GM18517 (cell line): Measurements from ENCODE around the gene OR4X2.
"Not testable (repeated sequence)": the region's sequence is repeated elsewhere in the genome, so short reads cannot be mapped to it uniquely, and the experiment has no call there.

Experiments
- ATAC-seq: cut with Tn5 transposase; IDR thresholded peaks from one replicate; pipeline ENCODE4 v1.9.1; 2021; ENCODE audit warnings: mild to moderate bottlenecking, moderate library complexity; ENCODE audit not compliant: unreplicated experiment

The OR4X2 gene, protein sequence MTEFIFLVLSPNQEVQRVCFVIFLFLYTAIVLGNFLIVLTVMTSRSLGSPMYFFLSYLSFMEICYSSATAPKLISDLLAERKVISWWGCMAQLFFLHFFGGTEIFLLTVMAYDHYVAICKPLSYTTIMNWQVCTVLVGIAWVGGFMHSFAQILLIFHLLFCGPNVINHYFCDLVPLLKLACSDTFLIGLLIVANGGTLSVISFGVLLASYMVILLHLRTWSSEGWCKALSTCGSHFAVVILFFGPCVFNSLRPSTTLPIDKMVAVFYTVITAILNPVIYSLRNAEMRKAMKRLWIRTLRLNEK

DNA sequence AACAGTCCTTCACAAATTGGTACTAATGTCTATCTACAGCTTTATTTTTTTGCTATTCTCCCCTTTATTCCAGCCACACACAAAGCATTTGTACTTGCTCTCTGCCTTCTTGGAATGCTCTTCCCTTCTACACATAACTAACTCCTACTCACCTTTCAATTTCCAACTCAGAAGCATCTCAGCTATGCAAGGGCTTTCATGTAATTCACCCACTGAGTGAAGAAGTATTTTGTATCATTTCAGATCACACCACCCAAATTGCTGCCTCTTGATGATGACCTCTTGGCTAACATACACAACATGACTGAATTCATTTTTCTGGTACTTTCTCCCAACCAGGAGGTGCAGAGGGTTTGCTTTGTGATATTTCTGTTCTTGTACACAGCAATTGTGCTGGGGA lies at the start of gene OR4X2:
Gene OR4X2 (plus strand): TSS at position 301 of the 400 bp plus-strand sequence. CDS start 0 bp downstream, at position 301.
- no peak for ATAC-seq

DNA sequence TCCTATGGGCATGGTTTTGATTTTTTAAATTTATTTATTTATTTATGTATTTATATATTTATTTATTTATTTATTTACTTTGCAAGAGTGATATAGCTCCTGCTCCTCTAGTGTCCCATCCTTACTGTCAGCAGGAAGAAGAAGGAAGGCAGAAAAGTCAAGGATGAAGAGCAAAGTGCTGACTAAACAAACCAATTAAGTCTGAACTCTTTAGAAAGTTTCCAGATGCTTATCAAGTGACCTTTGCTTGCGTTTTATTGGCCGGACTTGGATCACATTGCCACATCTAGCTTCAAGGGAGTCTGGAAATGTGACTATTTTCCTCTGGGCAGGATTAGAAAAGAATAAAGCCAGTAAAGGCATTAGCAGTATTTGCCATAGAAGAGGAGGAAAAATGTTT lies 37.0 kb upstream of the OR4X2 start:
- no peak for ATAC-seq

DNA sequence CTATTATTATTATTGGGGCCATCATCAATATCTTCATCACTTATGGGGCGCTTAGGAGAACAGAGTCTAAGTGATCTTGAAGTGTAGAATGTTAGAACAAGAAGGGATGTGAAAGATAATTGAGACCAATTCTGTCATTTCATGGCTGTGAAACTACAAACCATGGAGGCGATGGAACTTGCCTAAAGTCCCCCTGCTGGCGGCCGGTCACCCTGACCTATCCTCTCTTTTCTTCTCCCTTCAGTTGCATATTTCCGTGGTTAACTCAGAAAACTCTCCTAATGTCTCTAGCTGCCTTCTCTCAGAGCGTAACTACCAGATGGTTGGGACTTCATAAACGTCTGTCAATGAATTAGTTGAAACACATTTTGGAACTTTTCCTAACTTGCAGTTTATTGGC lies 34.9 kb upstream of the OR4X2 start:
- no peak for ATAC-seq

DNA sequence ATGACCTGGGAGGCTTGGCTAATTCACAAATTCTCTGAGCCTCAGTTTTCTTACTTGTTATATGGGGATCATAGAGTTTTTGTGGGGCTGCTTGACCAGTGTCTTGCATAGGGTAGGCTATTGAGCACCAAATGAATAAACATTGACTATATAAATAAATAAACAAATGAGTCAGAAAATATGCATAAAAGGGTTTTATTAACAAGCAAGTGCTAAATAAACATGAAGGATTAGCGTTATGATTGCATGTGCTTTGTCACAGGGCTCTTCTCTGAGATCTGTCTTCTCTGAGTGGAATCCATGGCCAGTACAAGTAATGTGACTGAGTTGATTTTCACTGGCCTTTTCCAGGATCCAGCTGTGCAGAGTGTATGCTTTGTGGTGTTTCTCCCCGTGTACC lies 28.4 kb upstream of the OR4X2 start, which contains the start of gene OR4B1:
Gene OR4B1 (plus strand): TSS at position 301 of the 400 bp plus-strand sequence. CDS start 0 bp downstream, at position 301.
- no peak for ATAC-seq

DNA sequence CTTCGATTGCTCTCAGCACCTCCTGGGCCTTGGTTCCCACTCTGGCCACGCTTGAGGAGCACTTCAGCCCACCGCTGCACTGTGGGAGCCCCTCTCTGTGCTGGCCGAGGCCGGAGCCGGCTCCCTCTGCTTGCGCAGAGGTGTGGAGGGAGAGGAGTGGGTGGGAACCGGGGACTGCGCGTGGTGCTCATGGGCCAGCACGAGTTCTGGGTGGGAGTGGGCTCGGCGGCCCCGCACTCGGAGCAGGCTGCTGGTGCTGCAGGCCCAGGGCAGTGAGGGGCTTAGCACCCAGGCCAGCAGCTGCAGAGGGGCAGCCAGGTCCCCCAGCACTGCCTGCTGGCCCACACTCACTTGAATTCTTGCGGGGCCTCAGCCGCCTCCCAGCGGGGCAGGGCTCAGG lies 16.1 kb upstream of the OR4X2 start:
- no peak for ATAC-seq

DNA sequence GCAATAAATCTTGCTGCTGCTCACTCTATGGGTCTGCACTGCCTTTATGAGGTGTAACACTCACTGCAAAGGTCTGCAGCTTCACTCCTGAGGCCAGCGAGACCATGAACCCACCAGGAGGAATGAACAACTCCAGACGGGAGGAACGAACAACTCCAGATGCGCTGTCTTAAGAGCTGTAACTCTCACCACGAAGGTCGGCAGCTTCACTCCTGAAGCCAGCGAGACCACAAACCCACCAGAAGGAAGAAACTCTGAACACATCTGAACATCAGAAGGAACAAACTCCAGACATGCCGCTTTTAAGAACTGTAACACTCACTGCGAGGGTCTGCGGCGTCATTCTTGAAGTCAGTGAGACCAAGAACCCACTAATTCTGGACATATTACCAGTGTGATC lies 14.8 kb upstream of the OR4X2 start:
- not testable (repeated sequence) for ATAC-seq

DNA sequence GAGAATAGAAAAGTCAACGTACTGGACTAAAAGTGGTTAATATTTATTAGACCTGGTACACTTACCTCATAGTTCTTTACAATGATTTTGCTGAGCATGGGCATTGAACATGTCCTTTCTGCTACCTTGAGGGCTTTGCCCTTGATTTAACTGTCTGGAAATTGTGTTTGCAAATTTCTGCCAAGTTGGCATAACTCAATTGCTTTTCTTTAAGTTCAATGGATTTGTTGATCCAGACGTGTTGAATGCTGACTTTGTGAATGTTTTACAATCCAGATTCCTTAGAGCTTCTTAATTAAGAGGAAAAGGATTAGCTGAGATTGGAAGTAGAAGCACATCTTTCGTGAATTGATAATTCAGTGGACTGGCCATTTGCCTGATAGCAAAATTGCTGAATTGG lies 7.2 kb upstream of the OR4X2 start:
- ATAC-seq: no peak

DNA sequence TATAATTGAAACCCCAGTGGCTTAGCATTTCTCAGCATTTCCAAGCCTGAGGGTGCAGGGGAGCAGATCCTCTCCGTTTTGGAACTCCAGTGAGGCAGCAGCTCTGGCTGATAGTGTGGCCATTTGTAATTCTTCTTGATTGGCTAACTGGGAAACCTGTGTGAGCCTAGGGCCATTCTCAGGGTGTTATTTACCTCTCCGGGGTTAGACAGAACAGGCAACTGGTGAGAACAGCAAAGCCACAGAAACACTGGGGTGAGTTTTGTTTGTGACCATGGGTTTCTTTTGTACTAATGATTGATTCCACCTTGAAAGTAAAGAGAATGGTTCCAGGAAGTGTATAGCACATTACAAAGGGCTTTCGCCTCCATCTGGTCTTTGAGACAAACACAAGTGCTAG lies 2.4 kb upstream of the OR4X2 start:
- no peak for ATAC-seq

DNA sequence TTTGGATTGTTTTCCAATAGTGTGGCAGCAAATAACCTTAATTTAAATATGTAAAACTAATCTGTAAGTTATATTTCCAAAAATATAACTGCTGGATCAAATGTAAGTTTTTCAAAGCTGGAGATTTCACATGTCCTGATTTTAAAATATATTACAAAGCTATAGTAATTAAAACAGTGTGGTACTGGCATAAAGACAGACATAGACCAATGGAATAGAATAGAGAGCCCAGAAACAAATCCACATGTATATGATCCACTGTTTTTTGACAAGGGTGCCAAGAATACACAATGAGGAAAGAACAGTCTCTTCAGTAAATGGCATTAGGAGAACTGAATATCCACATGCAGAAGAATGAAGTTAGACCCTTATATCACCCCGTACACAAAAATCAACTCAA lies 4.0 kb downstream of the OR4X2 start:
- no peak for ATAC-seq

DNA sequence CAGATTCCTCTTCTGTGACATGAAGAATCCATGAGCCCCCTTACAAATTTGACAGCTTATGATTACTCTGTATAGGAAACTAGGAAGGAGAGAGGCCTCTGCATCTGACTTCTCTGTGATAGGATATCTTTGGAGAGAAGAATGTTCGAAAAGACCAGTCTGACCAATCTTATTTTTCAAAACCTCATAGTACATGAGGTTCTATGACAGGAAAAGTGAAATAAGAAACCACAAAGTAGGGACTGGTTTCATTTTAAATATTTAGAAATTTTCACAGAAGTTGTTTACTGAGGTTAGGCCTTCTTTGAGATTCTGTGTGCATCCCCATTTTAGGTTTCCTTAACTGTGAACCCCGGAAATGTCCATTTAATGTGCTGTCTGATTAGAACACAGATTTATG lies 16.7 kb downstream of the OR4X2 start:
- ATAC-seq: no peak

DNA sequence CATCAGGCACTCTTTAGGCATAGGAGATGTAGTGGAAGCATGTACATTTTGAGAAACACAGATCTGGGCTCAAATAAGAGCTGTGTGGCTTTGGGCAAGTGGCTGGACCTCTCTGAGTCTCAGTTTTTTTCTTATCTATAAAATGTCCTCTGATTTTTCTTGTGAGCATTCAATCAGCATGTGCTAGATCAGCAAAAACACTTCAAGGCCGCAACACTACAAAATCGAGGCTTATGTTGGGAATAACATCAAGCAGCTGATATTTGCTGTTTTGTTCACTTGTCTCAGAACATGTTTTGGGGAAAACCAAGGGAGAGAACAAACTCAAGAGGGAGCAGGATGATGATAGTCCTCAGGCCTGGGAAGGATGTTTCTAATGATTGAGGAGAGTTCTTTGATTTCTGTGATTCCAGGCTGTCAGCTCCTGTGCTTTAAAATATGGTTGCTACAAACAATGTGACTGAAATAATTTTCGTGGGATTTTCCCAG lies 18.6 kb downstream of the OR4X2 start, which contains the start of gene OR4X1:
Gene OR4X1 (plus strand): TSS at position 439 of the 489 bp plus-strand sequence. CDS start 0 bp downstream, at position 439.
- ATAC-seq: no peak

DNA sequence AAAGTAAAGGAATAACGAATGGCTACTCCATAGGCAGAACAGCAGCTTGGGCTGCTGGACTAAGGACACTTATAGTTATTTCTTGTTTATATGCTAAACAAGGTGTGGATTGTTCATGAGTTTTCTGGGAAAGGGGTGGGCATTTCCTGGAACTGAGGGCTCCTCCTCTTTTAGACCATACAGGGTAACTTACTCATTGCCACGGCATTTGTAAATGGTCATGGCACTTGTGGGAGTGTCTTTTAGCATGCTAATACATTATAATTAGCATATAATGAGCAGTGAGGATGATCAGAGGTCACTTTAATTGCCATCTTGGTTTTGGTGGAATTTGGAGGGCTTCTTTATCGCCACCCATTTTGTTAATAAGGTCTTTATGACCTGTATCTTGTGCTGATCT lies 25.7 kb downstream of the OR4X2 start:
- ATAC-seq: no peak

DNA sequence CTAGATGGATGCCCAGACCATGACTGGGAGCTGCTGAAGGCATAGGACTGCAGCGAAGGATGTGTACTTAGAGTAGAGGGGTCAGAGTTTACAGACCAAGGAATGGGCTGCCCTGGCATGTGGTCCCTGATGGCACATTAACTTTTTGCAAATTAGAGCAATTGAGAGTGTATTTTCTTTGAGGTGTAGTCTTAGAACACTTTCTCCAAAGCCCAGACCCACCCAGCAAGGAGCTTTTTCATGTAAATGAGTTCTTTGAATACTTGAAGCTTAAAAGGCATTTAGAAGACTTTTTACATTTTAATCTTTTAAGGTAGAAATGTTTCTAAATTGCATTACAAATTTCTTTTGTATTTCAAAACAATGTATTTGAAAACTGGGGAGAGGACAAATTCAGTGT lies 27.7 kb downstream of the OR4X2 start:
- no peak for ATAC-seq
